HEK293 (cell line): ENCODE measurements around the gene ARAP3.

Experiments used
- BCL11A ChIP-seq: fragments of 450-650 bp; formaldehyde crosslinking; IDR thresholded peaks from 2 replicates; pipeline ENCODE4 v1.5.1; 2016; ENCODE audit warnings: low read depth, missing biosample characterization, missing genetic modification characterization
- BCL11B ChIP-seq: fragments of 450-650 bp; formaldehyde crosslinking; IDR thresholded peaks from 2 replicates; pipeline ENCODE4 v1.5.1; 2016; ENCODE audit warnings: low read depth, missing biosample characterization, missing genetic modification characterization
- GLIS1 ChIP-seq: fragments of 450-650 bp; formaldehyde crosslinking; IDR thresholded peaks from 2 replicates; pipeline ENCODE4 v1.5.1; 2016; ENCODE audit warnings: missing biosample characterization, missing genetic modification characterization
- GLIS2 ChIP-seq: fragments of 450-650 bp; formaldehyde crosslinking; IDR thresholded peaks from 2 replicates; pipeline ENCODE4 v1.5.1; 2016; ENCODE audit warnings: missing biosample characterization, missing genetic modification characterization
- IKZF3 ChIP-seq: fragments of 450-650 bp; IDR thresholded peaks from 2 replicates; pipeline ENCODE4 v1.5.0; 2018; ENCODE audit warnings: missing biosample characterization, mild to moderate bottlenecking, missing genetic modification characterization, moderate library complexity
- KLF10 ChIP-seq: fragments of 450-650 bp; IDR thresholded peaks from 2 replicates; pipeline ENCODE4 v1.5.1; 2018; ENCODE audit warnings: missing biosample characterization, mild to moderate bottlenecking, missing genetic modification characterization
- KLF16 ChIP-seq: fragments of 450-650 bp; formaldehyde crosslinking; IDR thresholded peaks from 2 replicates; pipeline ENCODE4 v1.5.1; 2017; ENCODE audit warnings: missing biosample characterization, missing genetic modification characterization
- MYNN ChIP-seq: fragments of 450-650 bp; formaldehyde crosslinking; IDR thresholded peaks from 2 replicates; pipeline ENCODE4 v1.5.1; 2016; ENCODE audit warnings: missing biosample characterization, missing genetic modification characterization, borderline replicate concordance
- PATZ1 ChIP-seq: fragments of 450-650 bp; formaldehyde crosslinking; IDR thresholded peaks from 2 replicates; pipeline ENCODE4 v1.5.1; 2016; ENCODE audit warnings: missing biosample characterization, missing genetic modification characterization
- PRDM10 ChIP-seq: fragments of 450-650 bp; formaldehyde crosslinking; IDR thresholded peaks from 2 replicates; pipeline ENCODE4 v1.5.1; 2016; ENCODE audit warnings: missing biosample characterization, missing genetic modification characterization
- REPIN1 ChIP-seq: fragments of 450-650 bp; formaldehyde crosslinking; IDR thresholded peaks from 2 replicates; pipeline ENCODE4 v1.5.1; 2017; ENCODE audit warnings: missing biosample characterization, missing genetic modification characterization, low read depth
- ZBTB17 ChIP-seq: fragments of 450-650 bp; formaldehyde crosslinking; IDR thresholded peaks from 2 replicates; pipeline ENCODE4 v1.5.1; 2016; ENCODE audit warnings: missing biosample characterization, missing genetic modification characterization
- ZBTB26 ChIP-seq: fragments of 450-650 bp; formaldehyde crosslinking; optimal IDR thresholded peaks from 2 replicates; pipeline ENCODE3; 2016; ENCODE audit warnings: missing biosample characterization, mild to moderate bottlenecking, missing genetic modification characterization
- ZBTB48 ChIP-seq: fragments of 450-650 bp; formaldehyde crosslinking; IDR thresholded peaks from 2 replicates; pipeline ENCODE4 v1.5.1; 2016; ENCODE audit warnings: missing biosample characterization, missing genetic modification characterization
- ZBTB7A ChIP-seq: fragments of 450-650 bp; formaldehyde crosslinking; IDR thresholded peaks from 2 replicates; pipeline ENCODE4 v1.5.1; 2016; ENCODE audit warnings: low read depth, missing biosample characterization, missing genetic modification characterization
- ZEB2 ChIP-seq: fragments of 450-650 bp; formaldehyde crosslinking; IDR thresholded peaks from 2 replicates; pipeline ENCODE4 v1.5.1; 2016; ENCODE audit warnings: missing biosample characterization, missing genetic modification characterization
- ZFP69B ChIP-seq: fragments of 450-650 bp; formaldehyde crosslinking; IDR thresholded peaks from 2 replicates; pipeline ENCODE4 v1.5.1; 2016; ENCODE audit warnings: missing biosample characterization, missing genetic modification characterization
- ZNF138 ChIP-seq: fragments of 450-650 bp; formaldehyde crosslinking; IDR thresholded peaks from 2 replicates; pipeline ENCODE4 v1.5.1; 2016; ENCODE audit warnings: missing biosample characterization, missing genetic modification characterization, borderline replicate concordance
- ZNF335 ChIP-seq: fragments of 450-650 bp; formaldehyde crosslinking; conservative IDR thresholded peaks from 2 replicates; pipeline ENCODE4 v1.5.1; 2016; ENCODE audit warnings: missing biosample characterization, missing genetic modification characterization
- ZNF391 ChIP-seq: fragments of 450-650 bp; formaldehyde crosslinking; IDR thresholded peaks from 2 replicates; pipeline ENCODE4 v1.5.1; 2016; ENCODE audit warnings: low read depth, missing biosample characterization, missing genetic modification characterization, borderline replicate concordance
- ZNF510 ChIP-seq: fragments of 450-650 bp; formaldehyde crosslinking; IDR thresholded peaks from 2 replicates; pipeline ENCODE4 v1.5.1; 2018; ENCODE audit warnings: mild to moderate bottlenecking, missing genetic modification characterization, missing biosample characterization; ENCODE audit not compliant: insufficient replicate concordance
- ZNF521 ChIP-seq: fragments of 450-650 bp; formaldehyde crosslinking; IDR thresholded peaks from 2 replicates; pipeline ENCODE4 v1.5.1; 2017; ENCODE audit warnings: missing biosample characterization, mild to moderate bottlenecking, missing genetic modification characterization
- ZNF561 ChIP-seq: fragments of 450-650 bp; IDR thresholded peaks from 2 replicates; pipeline ENCODE4 v1.5.1; 2018; ENCODE audit warnings: missing biosample characterization, missing genetic modification characterization, borderline replicate concordance
- ZNF629 ChIP-seq: fragments of 450-650 bp; formaldehyde crosslinking; IDR thresholded peaks from 2 replicates; pipeline ENCODE4 v1.5.1; 2017; ENCODE audit warnings: missing biosample characterization, missing genetic modification characterization
- ZNF701 ChIP-seq: fragments of 450-650 bp; formaldehyde crosslinking; IDR thresholded peaks from 2 replicates; pipeline ENCODE4 v1.5.1; 2016; ENCODE audit warnings: missing biosample characterization, missing genetic modification characterization
- ZXDB ChIP-seq: fragments of 450-650 bp; formaldehyde crosslinking; IDR thresholded peaks from 2 replicates; pipeline ENCODE4 v1.5.1; 2016; ENCODE audit warnings: missing biosample characterization, missing genetic modification characterization
- TF ChIP-seq, protein P1 (sequence below): fragments of 450-650 bp; formaldehyde crosslinking; IDR thresholded peaks from 2 replicates; pipeline ENCODE4 v1.5.1; 2017; ENCODE audit warnings: missing biosample characterization, missing genetic modification characterization
- TF ChIP-seq, protein P2 (sequence below): fragments of 450-650 bp; IDR thresholded peaks from 2 replicates; pipeline ENCODE4 v1.5.1; 2018; ENCODE audit warnings: missing biosample characterization, mild to moderate bottlenecking, missing genetic modification characterization
- TF ChIP-seq, protein P3 (sequence below): fragments of 450-650 bp; formaldehyde crosslinking; IDR thresholded peaks from 2 replicates; pipeline ENCODE4 v1.5.1; 2017; ENCODE audit warnings: missing biosample characterization, missing genetic modification characterization

The ARAP3 gene

DNA sequence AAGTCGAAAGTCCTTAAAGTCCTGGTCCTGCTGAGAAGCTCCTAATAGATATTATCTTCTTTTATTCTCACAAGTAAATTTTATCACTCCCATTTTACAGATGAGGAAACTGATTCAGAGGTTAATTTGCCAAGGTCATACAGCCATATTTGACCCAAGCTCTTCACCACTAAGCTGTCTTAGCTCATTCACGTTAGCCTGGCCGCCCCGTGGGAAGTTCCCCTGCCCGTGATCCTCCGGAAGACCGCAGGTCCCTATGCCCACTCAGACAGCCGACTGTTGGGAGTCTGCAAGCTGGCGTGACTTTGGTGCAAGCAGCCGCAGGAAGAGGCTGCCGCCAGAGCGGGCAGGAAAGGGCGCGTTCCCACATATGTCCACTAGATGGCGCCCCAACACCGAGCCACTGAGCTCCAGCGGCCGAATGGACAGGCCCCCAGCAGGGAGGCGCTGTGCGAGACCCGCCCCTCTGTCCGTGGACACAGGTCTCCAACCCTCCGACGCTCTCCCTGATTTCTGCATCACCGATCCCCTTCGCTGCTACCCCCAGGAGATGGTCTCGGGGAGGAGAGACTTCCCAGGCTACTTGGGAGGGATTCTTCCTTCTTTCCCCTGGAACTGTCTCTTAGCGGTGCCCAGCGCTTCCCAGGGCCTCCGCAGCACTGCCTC, 10.0 kb upstream of the ARAP3 start (continued):
- TF ChIP-seq BCL11B (tag by site-specific recombination) (peak; percentile 53; the same call in 1 of the 2 replicates), GLIS2 (tag by site-specific recombination) (peak; percentile 95), BCL11A (tag by site-specific recombination) (peak; percentile 36; the same call in 1 of the 2 replicates), REPIN1 (tag by site-specific recombination) (no peak), ZBTB48 (tag by site-specific recombination) (peak; percentile 68; the same call in 1 of the 2 replicates), ZNF510 (no peak), ZFP69B (tag by site-specific recombination) (no peak), ZEB2 (tag by site-specific recombination) (no peak), ZBTB17 (tag by site-specific recombination) (peak; percentile 81), ZBTB26 (peak; percentile 19), ZNF335 (peak; percentile 66), KLF10 (peak; percentile 56; the same call in 1 of the 2 replicates), MYNN (tag by site-specific recombination) (no peak), ZNF629 (peak; percentile 47; the same call in 1 of the 2 replicates), ZBTB7A (tag by site-specific recombination) (no peak), ZNF521 (tag by site-specific recombination) (no peak), ZNF701 (tag by site-specific recombination) (no peak), ZNF391 (0 out of 2 replicates have a peak, but pooled peaks have one; percentile 43), PRDM10 (tag by site-specific recombination) (peak; percentile 75), ZNF138 (tag by site-specific recombination) (no peak), ZXDB (peak; percentile 46; the same call in 1 of the 2 replicates), PATZ1 (peak; percentile 78), ZNF561 (tag by site-specific recombination) (peak; percentile 79; the same call in 1 of the 2 replicates), IKZF3 (peak; percentile 52; the same call in 1 of the 2 replicates), KLF16 (tag by site-specific recombination) (peak; percentile 73; the same call in 1 of the 2 replicates), GLIS1 (tag by site-specific recombination) (peak; percentile 97)
- TF ChIP-seq, protein P1, sequence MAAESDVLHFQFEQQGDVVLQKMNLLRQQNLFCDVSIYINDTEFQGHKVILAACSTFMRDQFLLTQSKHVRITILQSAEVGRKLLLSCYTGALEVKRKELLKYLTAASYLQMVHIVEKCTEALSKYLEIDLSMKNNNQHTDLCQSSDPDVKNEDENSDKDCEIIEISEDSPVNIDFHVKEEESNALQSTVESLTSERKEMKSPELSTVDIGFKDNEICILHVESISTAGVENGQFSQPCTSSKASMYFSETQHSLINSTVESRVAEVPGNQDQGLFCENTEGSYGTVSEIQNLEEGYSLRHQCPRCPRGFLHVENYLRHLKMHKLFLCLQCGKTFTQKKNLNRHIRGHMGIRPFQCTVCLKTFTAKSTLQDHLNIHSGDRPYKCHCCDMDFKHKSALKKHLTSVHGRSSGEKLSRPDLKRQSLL = no peak
- TF ChIP-seq, protein P2, sequence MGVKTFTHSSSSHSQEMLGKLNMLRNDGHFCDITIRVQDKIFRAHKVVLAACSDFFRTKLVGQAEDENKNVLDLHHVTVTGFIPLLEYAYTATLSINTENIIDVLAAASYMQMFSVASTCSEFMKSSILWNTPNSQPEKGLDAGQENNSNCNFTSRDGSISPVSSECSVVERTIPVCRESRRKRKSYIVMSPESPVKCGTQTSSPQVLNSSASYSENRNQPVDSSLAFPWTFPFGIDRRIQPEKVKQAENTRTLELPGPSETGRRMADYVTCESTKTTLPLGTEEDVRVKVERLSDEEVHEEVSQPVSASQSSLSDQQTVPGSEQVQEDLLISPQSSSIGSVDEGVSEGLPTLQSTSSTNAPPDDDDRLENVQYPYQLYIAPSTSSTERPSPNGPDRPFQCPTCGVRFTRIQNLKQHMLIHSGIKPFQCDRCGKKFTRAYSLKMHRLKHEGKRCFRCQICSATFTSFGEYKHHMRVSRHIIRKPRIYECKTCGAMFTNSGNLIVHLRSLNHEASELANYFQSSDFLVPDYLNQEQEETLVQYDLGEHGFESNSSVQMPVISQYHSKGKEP (tag by site-specific recombination) = peak; percentile 24; the same call in 1 of the 2 replicates
- TF ChIP-seq, protein P3, sequence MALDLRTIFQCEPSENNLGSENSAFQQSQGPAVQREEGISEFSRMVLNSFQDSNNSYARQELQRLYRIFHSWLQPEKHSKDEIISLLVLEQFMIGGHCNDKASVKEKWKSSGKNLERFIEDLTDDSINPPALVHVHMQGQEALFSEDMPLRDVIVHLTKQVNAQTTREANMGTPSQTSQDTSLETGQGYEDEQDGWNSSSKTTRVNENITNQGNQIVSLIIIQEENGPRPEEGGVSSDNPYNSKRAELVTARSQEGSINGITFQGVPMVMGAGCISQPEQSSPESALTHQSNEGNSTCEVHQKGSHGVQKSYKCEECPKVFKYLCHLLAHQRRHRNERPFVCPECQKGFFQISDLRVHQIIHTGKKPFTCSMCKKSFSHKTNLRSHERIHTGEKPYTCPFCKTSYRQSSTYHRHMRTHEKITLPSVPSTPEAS (tag by site-specific recombination) = no peak
